Suprapubic skin (tissue), 4 donors: Measurements from ENCODE around the gene ERI3. TPM values are rescaled to one million over a fixed set of nuclear protein-coding genes. Genes with fewer than 3 reads are reported as not detected.
A peak's percentile ranks its signal among the peaks of the same experiment; 100 is the strongest.

Experiments
- DNase-seq, 2 donors: peaks; one replicate each; pipeline ENCODE4 v3.0.0-alpha.2; 2019; ENCODE audit warnings: low spot score in 2 of 2
- H3K27ac ChIP-seq: fragments of 200-600 bp; sonication (generic); one replicate; pipeline ENCODE4 v1.5.1; 2019
- H3K27me3 ChIP-seq: fragments of 200-600 bp; sonication (generic); one replicate; pipeline ENCODE4 v1.5.1; 2019
- H3K36me3 ChIP-seq: fragments of 200-600 bp; sonication (generic); one replicate; pipeline ENCODE4 v1.5.1; 2019
- H3K4me1 ChIP-seq: fragments of 200-600 bp; sonication (generic); one replicate; pipeline ENCODE4 v1.5.1; 2019
- H3K4me3 ChIP-seq: fragments of 200-600 bp; sonication (generic); one replicate; pipeline ENCODE4 v1.5.1; 2019; ENCODE audit warnings: mild to moderate bottlenecking
- H3K9me3 ChIP-seq: fragments of 200-600 bp; sonication (generic); one replicate; pipeline ENCODE4 v1.5.1; 2019
- EP300 ChIP-seq: sonication (generic); formaldehyde crosslinking; IDR thresholded peaks from one replicate; pipeline ENCODE4 v1.6.1; 2017; ENCODE audit warnings: antibody characterized with exemption
- POLR2A ChIP-seq, 2 donors: fragments of 450-650 bp; IDR thresholded peaks; one replicate each; pipeline ENCODE4 v1.6.1; 2017; ENCODE audit warnings: antibody characterized with exemption in 2 of 2, mild to moderate bottlenecking in 2 of 2, moderate library complexity in 2 of 2
- POLR2AphosphoS5 ChIP-seq, 3 donors: sonication (generic); formaldehyde crosslinking; IDR thresholded peaks; one replicate each; pipeline ENCODE4 v1.6.1; 2017; ENCODE audit warnings: antibody characterized with exemption in 3 of 3
- WGBS: methylation state at CpG from one replicate; pipeline ENCODE4 v1.1.5; 2018; 5-methylcytosine and 5-hydroxymethylcytosine counted together
- total RNA-seq, 4 donors: library from RNA; depleted of rRNA; stranded (reverse); fragments of >200 nt; gene quantifications; one replicate each; pipeline ENCODE4 v1.1.0, GENCODE V29; 2016
- TF ChIP-seq, protein P1 (sequence below), 2 donors: fragments of 200-600 bp in 1 of 2; fragments of 450-650 bp in 1 of 2; sonication (generic) in 1 of 2; IDR thresholded peaks; one replicate each; pipeline ENCODE4 v1.5.1; 2016 to 2019; ENCODE audit warnings: antibody characterized with exemption in 2 of 2, mild to moderate bottlenecking in 1 of 2, moderate library complexity in 1 of 2

ERI3 gene
- total RNA-seq, 4 donors from 2014 or later: 23.3 to 33.4 (median 31.0) TPM

GRCh38 chr1:44242746-44243145, 112.3 kb downstream of the ERI3 start:
- WGBS: 81% methylated on average over 16 of the region's 16 CpGs
- no peak overlapping the region for H3K27ac ChIP-seq
- no peak overlapping the region for H3K4me3 ChIP-seq
- H3K4me1 ChIP-seq: peaks cover 20% of the 10 kb centered on the region
- no peaks in the 10 kb centered on the region for H3K27me3 ChIP-seq
- H3K36me3 ChIP-seq: peaks cover 21% of the 10 kb centered on the region
- H3K9me3 ChIP-seq: no peaks in the 10 kb centered on the region
- no peak for TF ChIP-seq EP300
- TF ChIP-seq, protein P1, sequence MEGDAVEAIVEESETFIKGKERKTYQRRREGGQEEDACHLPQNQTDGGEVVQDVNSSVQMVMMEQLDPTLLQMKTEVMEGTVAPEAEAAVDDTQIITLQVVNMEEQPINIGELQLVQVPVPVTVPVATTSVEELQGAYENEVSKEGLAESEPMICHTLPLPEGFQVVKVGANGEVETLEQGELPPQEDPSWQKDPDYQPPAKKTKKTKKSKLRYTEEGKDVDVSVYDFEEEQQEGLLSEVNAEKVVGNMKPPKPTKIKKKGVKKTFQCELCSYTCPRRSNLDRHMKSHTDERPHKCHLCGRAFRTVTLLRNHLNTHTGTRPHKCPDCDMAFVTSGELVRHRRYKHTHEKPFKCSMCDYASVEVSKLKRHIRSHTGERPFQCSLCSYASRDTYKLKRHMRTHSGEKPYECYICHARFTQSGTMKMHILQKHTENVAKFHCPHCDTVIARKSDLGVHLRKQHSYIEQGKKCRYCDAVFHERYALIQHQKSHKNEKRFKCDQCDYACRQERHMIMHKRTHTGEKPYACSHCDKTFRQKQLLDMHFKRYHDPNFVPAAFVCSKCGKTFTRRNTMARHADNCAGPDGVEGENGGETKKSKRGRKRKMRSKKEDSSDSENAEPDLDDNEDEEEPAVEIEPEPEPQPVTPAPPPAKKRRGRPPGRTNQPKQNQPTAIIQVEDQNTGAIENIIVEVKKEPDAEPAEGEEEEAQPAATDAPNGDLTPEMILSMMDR (IDR thresholded peaks at IDR 0.05): no peak
- TF ChIP-seq POLR2AphosphoS5 (IDR thresholded peaks at IDR 0.05): no peak
- TF ChIP-seq POLR2A (IDR thresholded peaks at IDR 0.05): no peak
- DNase-seq: no peak

GRCh38 chr1:44240802-44241671, 114.0 kb downstream of the ERI3 start:
- no peak overlapping the region for H3K4me3 ChIP-seq
- TF ChIP-seq EP300: no peak
- TF ChIP-seq, protein P1 (IDR thresholded peaks at IDR 0.05): no peak
- TF ChIP-seq POLR2A (IDR thresholded peaks at IDR 0.05): no peak
- no peak for TF ChIP-seq POLR2AphosphoS5 (IDR thresholded peaks at IDR 0.05)
- H3K27ac ChIP-seq: peak overlapping the region; percentile 61
- H3K9me3 ChIP-seq: no peaks in the 10 kb centered on the region
- peaks cover 16% of the 10 kb centered on the region for H3K36me3 ChIP-seq
- WGBS: 79% methylated on average over 9 of the region's 9 CpGs
- H3K4me1 ChIP-seq: peaks cover 20% of the 10 kb centered on the region
- DNase-seq: no peak
- no peaks in the 10 kb centered on the region for H3K27me3 ChIP-seq

GRCh38 chr1:44239961-44240371, 115.1 kb downstream of the ERI3 start:
- H3K4me1 ChIP-seq: peaks cover 20% of the 10 kb centered on the region
- H3K36me3 ChIP-seq: peaks cover 16% of the 10 kb centered on the region
- no peak overlapping the region for H3K4me3 ChIP-seq
- H3K9me3 ChIP-seq: no peaks in the 10 kb centered on the region
- H3K27ac ChIP-seq: peak overlapping the region; percentile 61
- TF ChIP-seq POLR2AphosphoS5 (IDR thresholded peaks at IDR 0.05) (peak in 1 of 3 donors; percentile 37), POLR2A (IDR thresholded peaks at IDR 0.05) (no peak), EP300 (no peak)
- DNase-seq: no peak
- WGBS: 60% methylated on average over 1 of the region's 3 CpGs
- H3K27me3 ChIP-seq: no peaks in the 10 kb centered on the region

DNA sequence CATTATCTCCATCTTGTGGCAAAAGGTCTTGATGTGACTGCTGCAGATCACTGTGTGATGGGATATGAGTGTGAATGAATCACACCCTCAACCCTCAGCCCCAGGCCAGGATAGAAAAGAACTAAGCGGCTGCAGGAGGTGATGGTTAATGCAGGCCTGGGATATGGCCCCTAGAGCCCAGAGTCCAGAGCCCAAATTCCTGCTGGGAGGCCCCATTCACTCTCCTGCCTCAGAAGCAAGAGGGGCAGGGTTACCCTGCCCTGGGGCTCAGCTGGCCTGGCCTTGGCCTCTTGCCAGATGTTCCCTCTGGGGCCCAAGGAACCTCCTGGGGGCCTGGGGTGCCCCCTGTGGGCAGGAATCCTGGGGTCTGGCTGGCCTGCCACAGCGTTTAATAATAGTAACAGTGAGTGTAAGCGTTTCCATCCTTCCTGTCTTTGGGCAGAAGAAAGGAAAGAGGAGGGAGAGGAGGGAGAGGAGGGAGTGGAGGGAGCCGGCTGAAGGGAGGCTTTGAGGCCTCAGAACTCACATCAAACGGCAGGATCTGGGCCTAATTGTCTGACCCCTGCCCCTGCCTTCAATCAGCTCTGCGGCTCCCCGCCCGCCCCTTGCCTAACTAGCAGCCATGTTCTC, 115.6 kb downstream of the ERI3 start:
- peaks cover 13% of the 10 kb centered on the region for H3K36me3 ChIP-seq
- H3K4me3 ChIP-seq: no peak overlapping the region
- no peak for DNase-seq
- H3K27ac ChIP-seq: peak overlapping the region; percentile 61
- TF ChIP-seq POLR2AphosphoS5 (IDR thresholded peaks at IDR 0.05): no peak
- TF ChIP-seq POLR2A (IDR thresholded peaks at IDR 0.05): no peak
- peaks cover 20% of the 10 kb centered on the region for H3K4me1 ChIP-seq
- H3K27me3 ChIP-seq: no peaks in the 10 kb centered on the region
- no peaks in the 10 kb centered on the region for H3K9me3 ChIP-seq
- 59% methylated on average over 7 of the region's 8 CpGs for WGBS

- peak overlapping the region; percentile 61 for H3K27ac ChIP-seq
- 93% methylated on average over 4 of the region's 4 CpGs for WGBS
- TF ChIP-seq POLR2A (IDR thresholded peaks at IDR 0.05) (no peak), POLR2AphosphoS5 (IDR thresholded peaks at IDR 0.05) (no peak), EP300 (no peak)
- TF ChIP-seq, protein P1 (IDR thresholded peaks at IDR 0.05): no peak
These were observed 116.4 kb downstream of the ERI3 start for GRCh38 chr1:44238660-44239059.

More at GRCh38 chr1:44238660-44239059, 116.4 kb downstream of the ERI3 start:
- H3K4me1 ChIP-seq: peaks cover 20% of the 10 kb centered on the region
- peaks cover 5% of the 10 kb centered on the region for H3K36me3 ChIP-seq
- H3K4me3 ChIP-seq: no peak overlapping the region
- no peaks in the 10 kb centered on the region for H3K9me3 ChIP-seq
- DNase-seq: no peak
- H3K27me3 ChIP-seq: no peaks in the 10 kb centered on the region
